Activated naive CD4-positive, alpha-beta T cell treated with anti-CD3 and anti-CD28 coated beads, Interleukin-2, amount 50 U/mL, for 24 hours (primary cell): Measurements from ENCODE around the gene SH3BGRL2.

Experiments used
- H3K27ac Mint-ChIP-seq: one replicate; pipeline ENCODE4 v1.8.0; 2021; ENCODE audit warnings: mild to moderate bottlenecking, mixed read lengths
- H3K27me3 Mint-ChIP-seq: one replicate; pipeline ENCODE4 v1.8.0; 2021; ENCODE audit warnings: mixed read lengths
- H3K36me3 Mint-ChIP-seq: one replicate; pipeline ENCODE4 v1.8.0; 2021; ENCODE audit warnings: mixed read lengths
- H3K4me1 Mint-ChIP-seq: one replicate; pipeline ENCODE4 v1.8.0; 2021; ENCODE audit warnings: mixed read lengths
- H3K4me3 Mint-ChIP-seq: one replicate; pipeline ENCODE4 v1.8.0; 2021; ENCODE audit warnings: mild to moderate bottlenecking, mixed read lengths
- H3K9me3 Mint-ChIP-seq: one replicate; pipeline ENCODE4 v1.8.0; 2021; ENCODE audit warnings: mixed read lengths

The SH3BGRL2 gene

DNA sequence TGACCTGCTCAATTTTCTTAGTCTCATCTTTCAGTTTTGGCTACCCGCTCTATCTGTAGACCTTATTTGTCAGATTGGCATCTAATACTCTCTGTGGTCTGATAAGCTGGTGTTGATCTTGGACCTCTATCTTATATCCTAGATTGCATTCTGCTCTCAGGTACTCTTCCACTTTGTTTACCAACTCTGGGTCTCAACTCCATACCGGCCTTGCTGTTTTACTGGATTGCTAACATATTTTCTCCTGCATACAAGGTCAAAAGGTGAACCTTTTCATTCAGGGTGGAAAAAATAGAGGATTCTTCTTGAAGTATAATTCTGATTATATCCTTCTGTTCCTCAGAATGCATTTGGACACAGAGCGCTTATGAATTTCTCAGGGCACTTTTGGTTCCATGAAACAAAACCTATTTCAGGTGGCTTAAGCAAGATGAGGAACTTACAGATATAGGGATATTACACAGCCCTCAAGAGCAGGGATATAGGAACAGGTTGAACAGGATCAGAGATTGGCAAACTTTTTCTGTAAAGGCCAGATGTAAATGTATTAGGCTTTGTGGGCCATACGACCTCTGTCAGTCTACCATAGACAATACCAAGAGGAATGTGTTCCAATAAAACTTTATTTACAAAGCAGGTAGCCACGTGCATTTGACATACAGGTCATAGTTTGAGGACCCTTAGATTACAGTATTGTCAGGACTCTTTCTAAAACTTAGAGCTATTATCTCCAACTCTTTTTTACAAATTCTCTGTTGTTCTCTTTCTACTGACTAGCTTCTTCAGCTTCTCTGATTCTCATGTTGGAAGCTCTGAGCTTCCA lies 2.5 kb upstream of the SH3BGRL2 start:
- Mint-ChIP-seq H3K27me3 (peaks cover 19% of the 10 kb centered on the region), H3K4me3 (no peak overlapping the region), H3K9me3 (no peaks in the 10 kb centered on the region), H3K4me1 (peaks cover 12% of the 10 kb centered on the region), H3K36me3 (no peaks in the 10 kb centered on the region), H3K27ac (no peak overlapping the region)

- H3K27ac Mint-ChIP-seq, result no peak overlapping the region
- no peaks in the 10 kb centered on the region for H3K9me3 Mint-ChIP-seq
- peaks cover 12% of the 10 kb centered on the region for H3K4me1 Mint-ChIP-seq
- H3K27me3 Mint-ChIP-seq, result peaks cover 30% of the 10 kb centered on the region
- H3K36me3 Mint-ChIP-seq, result no peaks in the 10 kb centered on the region
- peak overlapping the region; percentile 86 for H3K4me3 Mint-ChIP-seq
Observed at GRCh38 chr6:79630380-79630882, 698 bp upstream of the SH3BGRL2 start.

GRCh38 chr6:79631693-79632172 lies 604 bp downstream of the SH3BGRL2 start:
- Mint-ChIP-seq H3K27ac (no peak overlapping the region), H3K36me3 (no peaks in the 10 kb centered on the region), H3K9me3 (no peaks in the 10 kb centered on the region), H3K4me1 (peaks cover 12% of the 10 kb centered on the region), H3K4me3 (peak overlapping the region; percentile 86), H3K27me3 (peaks cover 34% of the 10 kb centered on the region)

DNA sequence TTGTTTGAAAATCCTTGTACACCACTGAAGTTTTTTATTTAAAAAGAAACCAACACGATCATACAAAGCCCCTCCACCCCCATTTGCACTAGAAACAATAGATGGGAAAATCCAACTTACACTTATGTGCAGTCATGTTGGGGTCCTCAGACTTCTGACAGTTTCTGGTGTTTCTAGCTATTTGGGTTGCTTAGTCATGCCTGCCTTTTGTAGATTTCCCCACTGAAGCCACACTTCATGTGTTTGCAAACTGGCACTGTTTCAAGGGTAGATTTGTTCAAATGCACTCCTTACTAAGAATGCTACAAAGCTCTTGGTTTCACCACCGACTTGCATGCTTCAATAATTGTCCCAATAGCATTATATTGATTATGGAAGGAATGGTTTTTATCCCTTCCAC lies 1.5 kb downstream of the SH3BGRL2 start:
- no peak overlapping the region for H3K4me3 Mint-ChIP-seq
- H3K36me3 Mint-ChIP-seq, result no peaks in the 10 kb centered on the region
- H3K9me3 Mint-ChIP-seq, result no peaks in the 10 kb centered on the region
- peaks cover 12% of the 10 kb centered on the region for H3K4me1 Mint-ChIP-seq
- H3K27me3 Mint-ChIP-seq, result peaks cover 34% of the 10 kb centered on the region
- H3K27ac Mint-ChIP-seq, result no peak overlapping the region

DNA sequence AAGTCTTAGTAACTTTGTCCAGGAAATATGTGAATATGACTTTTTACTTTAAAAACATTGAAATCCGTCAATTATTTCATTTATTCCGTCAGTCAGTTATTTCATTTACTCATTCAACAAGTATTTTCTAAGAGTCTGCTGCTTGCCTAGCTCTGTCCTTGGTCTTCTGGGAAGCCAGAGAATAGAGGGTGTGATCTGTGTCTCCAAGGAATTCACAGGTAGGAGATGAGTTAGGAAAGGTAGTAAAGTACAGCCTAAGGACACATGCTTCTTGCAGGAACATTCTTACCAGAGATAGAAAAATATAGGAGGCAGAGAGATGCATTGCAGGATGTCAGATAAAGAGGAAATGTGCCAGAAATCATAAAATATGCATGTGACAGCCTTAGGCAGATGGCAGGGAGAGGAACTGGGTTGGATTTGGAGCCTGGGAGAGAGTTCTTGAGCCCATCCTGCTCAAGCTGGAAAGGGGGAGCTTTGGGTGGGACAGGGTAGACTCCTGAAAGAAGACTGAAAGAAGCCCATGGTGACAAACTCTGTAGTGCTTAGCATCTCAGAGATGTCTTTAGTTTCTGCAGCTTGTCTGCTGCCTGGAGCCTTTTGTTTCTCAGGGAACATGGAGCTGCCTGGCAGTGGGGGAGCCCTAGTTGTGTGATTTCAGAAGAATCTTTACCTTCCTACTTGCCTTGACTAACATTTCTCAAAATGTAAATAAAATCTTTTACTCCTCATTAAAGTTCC lies 3.5 kb downstream of the SH3BGRL2 start:
- Mint-ChIP-seq H3K36me3 (no peaks in the 10 kb centered on the region), H3K4me1 (peaks cover 12% of the 10 kb centered on the region), H3K27me3 (peaks cover 33% of the 10 kb centered on the region), H3K9me3 (no peaks in the 10 kb centered on the region), H3K4me3 (no peak overlapping the region), H3K27ac (no peak overlapping the region)

- Mint-ChIP-seq H3K27ac (no peak overlapping the region), H3K27me3 (peaks cover 32% of the 10 kb centered on the region), H3K4me1 (peaks cover 12% of the 10 kb centered on the region), H3K36me3 (no peaks in the 10 kb centered on the region), H3K4me3 (no peak overlapping the region), H3K9me3 (no peaks in the 10 kb centered on the region)
Observed at GRCh38 chr6:79635232-79635543, 4.1 kb downstream of the SH3BGRL2 start.

DNA sequence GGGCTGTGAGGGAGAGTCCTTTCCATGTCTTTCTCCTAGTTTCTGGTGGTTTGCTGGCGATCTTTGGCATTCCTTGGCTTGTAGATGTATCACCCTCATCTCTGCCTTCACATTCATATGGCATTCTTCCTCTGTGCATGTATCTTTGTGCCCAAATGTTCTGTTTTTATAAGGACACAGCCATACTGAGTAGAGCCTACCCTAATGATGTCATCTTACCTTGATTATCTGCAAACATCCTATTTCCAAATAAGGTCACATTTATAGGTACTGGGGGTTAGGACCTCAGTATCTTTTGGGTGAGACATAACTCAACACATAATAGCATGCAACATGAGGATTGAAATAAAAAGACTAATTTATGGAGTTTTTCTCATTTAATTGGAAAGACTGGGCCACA lies 5.5 kb downstream of the SH3BGRL2 start:
- Mint-ChIP-seq H3K4me1 (peaks cover 3% of the 10 kb centered on the region), H3K27ac (no peak overlapping the region), H3K36me3 (no peaks in the 10 kb centered on the region), H3K27me3 (peaks cover 25% of the 10 kb centered on the region), H3K9me3 (no peaks in the 10 kb centered on the region), H3K4me3 (no peak overlapping the region)

GRCh38 chr6:79640146-79641111 lies 9.3 kb downstream of the SH3BGRL2 start:
- H3K27me3 Mint-ChIP-seq, result peaks cover 6% of the 10 kb centered on the region
- H3K36me3 Mint-ChIP-seq, result no peaks in the 10 kb centered on the region
- no peak overlapping the region for H3K4me3 Mint-ChIP-seq
- no peaks in the 10 kb centered on the region for H3K4me1 Mint-ChIP-seq
- no peak overlapping the region for H3K27ac Mint-ChIP-seq
- H3K9me3 Mint-ChIP-seq, result no peaks in the 10 kb centered on the region

- H3K4me3 Mint-ChIP-seq, result no peak overlapping the region
Observed at GRCh38 chr6:79646006-79646405, 14.9 kb downstream of the SH3BGRL2 start.

DNA sequence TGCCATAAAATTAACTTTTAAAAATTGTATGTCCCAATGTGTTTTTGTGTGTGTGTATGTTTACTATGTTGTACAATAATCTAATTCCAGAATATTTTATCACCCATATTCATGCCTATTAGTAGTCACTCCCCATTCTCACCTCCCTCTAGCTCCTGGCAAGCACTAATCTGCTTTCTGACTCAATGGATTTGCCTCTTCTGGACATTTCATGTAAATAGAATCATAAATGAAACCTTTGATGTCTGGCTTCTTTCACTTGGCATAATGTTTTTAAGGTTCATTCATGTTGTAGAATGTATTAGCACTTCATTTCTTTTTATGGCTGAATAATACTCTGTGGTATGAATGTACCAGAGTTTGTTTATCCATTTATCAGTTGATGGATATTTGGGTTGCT lies 15.4 kb downstream of the SH3BGRL2 start:
- Mint-ChIP-seq H3K36me3 (no peaks in the 10 kb centered on the region), H3K4me1 (peaks cover 14% of the 10 kb centered on the region), H3K27ac (no peak overlapping the region), H3K9me3 (no peaks in the 10 kb centered on the region), H3K4me3 (no peak overlapping the region), H3K27me3 (no peaks in the 10 kb centered on the region)

More at GRCh38 chr6:79646006-79646405, 14.9 kb downstream of the SH3BGRL2 start:
- Mint-ChIP-seq H3K9me3 (no peaks in the 10 kb centered on the region), H3K27ac (no peak overlapping the region), H3K36me3 (no peaks in the 10 kb centered on the region), H3K27me3 (peaks cover 1% of the 10 kb centered on the region), H3K4me1 (peaks cover 14% of the 10 kb centered on the region)

- peaks cover 14% of the 10 kb centered on the region for H3K4me1 Mint-ChIP-seq
- no peak overlapping the region for H3K4me3 Mint-ChIP-seq
- H3K36me3 Mint-ChIP-seq, result no peaks in the 10 kb centered on the region
- no peak overlapping the region for H3K27ac Mint-ChIP-seq
- H3K27me3 Mint-ChIP-seq, result no peaks in the 10 kb centered on the region
- no peaks in the 10 kb centered on the region for H3K9me3 Mint-ChIP-seq
Observed at GRCh38 chr6:79647741-79648140, 16.6 kb downstream of the SH3BGRL2 start.

DNA sequence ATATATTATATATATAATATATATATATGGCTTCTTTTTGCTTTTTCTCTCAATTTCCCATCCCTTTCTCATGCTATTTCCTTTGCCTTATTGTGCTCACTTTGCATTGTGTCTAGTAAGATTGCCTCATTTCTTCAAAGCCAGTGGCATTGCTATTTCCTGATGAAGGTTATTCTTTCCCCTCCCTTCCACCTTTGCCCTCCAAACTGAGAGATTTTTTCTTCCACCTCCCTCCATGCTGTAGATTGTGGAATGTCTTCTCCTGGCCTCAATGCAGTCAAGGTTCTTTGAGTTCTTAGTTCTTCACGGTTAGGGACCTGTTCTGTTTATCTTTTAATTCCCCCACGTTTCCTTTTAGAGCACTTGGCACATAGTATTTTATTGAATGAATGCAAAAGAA lies 17.2 kb downstream of the SH3BGRL2 start:
- H3K27ac Mint-ChIP-seq, result no peak overlapping the region
- no peaks in the 10 kb centered on the region for H3K36me3 Mint-ChIP-seq
- H3K4me1 Mint-ChIP-seq, result peaks cover 15% of the 10 kb centered on the region
- no peaks in the 10 kb centered on the region for H3K9me3 Mint-ChIP-seq
- H3K4me3 Mint-ChIP-seq, result no peak overlapping the region
- H3K27me3 Mint-ChIP-seq, result no peaks in the 10 kb centered on the region

GRCh38 chr6:79649016-79649415 lies 17.9 kb downstream of the SH3BGRL2 start:
- Mint-ChIP-seq H3K4me3 (no peak overlapping the region), H3K9me3 (no peaks in the 10 kb centered on the region), H3K4me1 (peaks cover 19% of the 10 kb centered on the region), H3K27me3 (no peaks in the 10 kb centered on the region), H3K27ac (no peak overlapping the region), H3K36me3 (no peaks in the 10 kb centered on the region)

DNA sequence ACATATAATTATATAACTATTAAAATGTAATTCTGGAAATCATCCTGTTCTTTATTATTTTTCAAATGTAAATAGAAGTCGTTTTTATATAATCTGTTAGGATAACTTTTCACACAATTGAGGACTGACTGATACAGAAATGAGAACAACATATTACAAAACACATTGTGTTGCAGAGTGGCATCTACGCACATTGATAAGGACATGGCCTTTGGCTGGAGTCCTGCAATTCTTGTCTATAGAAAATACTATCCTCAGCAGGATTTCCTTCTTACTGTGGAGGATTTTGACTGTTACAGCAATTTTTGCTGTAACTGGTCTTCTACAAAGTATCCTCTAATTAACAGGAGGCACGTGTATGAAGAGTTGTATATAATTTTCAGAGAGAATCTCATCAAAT lies 19.8 kb downstream of the SH3BGRL2 start:
- H3K27ac Mint-ChIP-seq, result no peak overlapping the region
- peaks cover 18% of the 10 kb centered on the region for H3K4me1 Mint-ChIP-seq

DNA sequence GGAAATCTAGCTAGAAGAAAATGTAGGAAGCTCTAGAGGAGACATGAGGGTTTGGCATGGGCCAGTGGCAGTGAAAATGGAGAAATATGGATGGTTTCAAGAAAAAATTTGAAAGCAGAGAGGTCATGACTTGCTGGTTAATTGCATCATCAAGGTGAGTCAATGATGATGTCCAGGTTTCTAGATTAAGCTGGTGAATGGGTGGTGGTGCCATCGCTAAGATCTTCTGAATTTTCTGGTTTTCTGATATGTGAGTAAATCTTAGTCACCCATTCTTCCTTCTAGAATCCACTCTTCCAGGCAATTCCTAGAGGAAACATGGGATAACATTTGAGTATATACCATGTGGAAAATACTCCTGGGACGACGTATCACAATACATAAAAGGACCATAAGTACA lies 25.0 kb downstream of the SH3BGRL2 start:
- Mint-ChIP-seq H3K27ac (no peak overlapping the region), H3K9me3 (peaks cover 5% of the 10 kb centered on the region), H3K4me3 (no peak overlapping the region), H3K4me1 (peaks cover 13% of the 10 kb centered on the region), H3K27me3 (no peaks in the 10 kb centered on the region), H3K36me3 (peaks cover 4% of the 10 kb centered on the region)

More for the DNA sequence above, 19.8 kb downstream of the SH3BGRL2 start:
- Mint-ChIP-seq H3K9me3 (no peaks in the 10 kb centered on the region), H3K4me3 (no peak overlapping the region), H3K27me3 (no peaks in the 10 kb centered on the region), H3K36me3 (no peaks in the 10 kb centered on the region)
